ENCODE data around the gene CWC15. TPM values are rescaled to one million over a fixed set of nuclear protein-coding genes. Genes with fewer than 3 reads are reported as not detected.
A peak's percentile ranks its signal among the peaks of the same experiment; 100 is the strongest.
"Not testable (repeated sequence)": the region's sequence is repeated elsewhere in the genome, so short reads cannot be mapped to it uniquely, and the experiment has no call there.

CWC15 gene
- total RNA-seq: 10 to 100 TPM; 42.4 to 44.9 TPM
- polyA plus RNA-seq: 100 to 1,000 TPM in 1 of 2 donors, 10 to 100 TPM in 1; 38.2 to 107 TPM
- long read RNA-seq, donor 1, transcript CWC15-201 (7 exons, 1,576 nt): major isoform, 44 of 75 reads
- long read RNA-seq, donor 1, transcript CWC15-205 (3 exons, 559 nt): minor isoform, 5 of 75 reads
- long read RNA-seq, donor 1, partial matches to known transcripts: 21 of 75 reads
- long read RNA-seq, donor 1, other reads (novel, unspliced or antisense): 0 of 75 reads
- long read RNA-seq, donor 2, transcript CWC15-201 (7 exons, 1,576 nt): major isoform, 21 of 38 reads
- long read RNA-seq, donor 2, partial matches to known transcripts: 13 of 38 reads
- long read RNA-seq, donor 2, other reads (novel, unspliced or antisense): 0 of 38 reads
- long read RNA-seq, donor 3, transcript CWC15-201 (7 exons, 1,576 nt): major isoform, 22 of 51 reads
- long read RNA-seq, donor 3, partial matches to known transcripts: 24 of 51 reads
- long read RNA-seq, donor 3, other reads (novel, unspliced or antisense): 0 of 51 reads
- long read RNA-seq, donor 4, transcript CWC15-205 (3 exons, 559 nt): minor isoform, 5 of 33 reads
- long read RNA-seq, donor 4, transcript CWC15-202 (4 exons, 905 nt): minor isoform, 6 of 33 reads
- long read RNA-seq, donor 4, transcript CWC15-201 (7 exons, 1,576 nt): major isoform, 15 of 33 reads
- long read RNA-seq, donor 4, partial matches to known transcripts: 7 of 33 reads
- long read RNA-seq, donor 4, other reads (novel, unspliced or antisense): 0 of 33 reads
- long read RNA-seq, donor 5, transcript CWC15-201 (7 exons, 1,576 nt): major isoform, 38 of 69 reads
- long read RNA-seq, donor 5, partial matches to known transcripts: 27 of 69 reads
- long read RNA-seq, donor 5, other reads (novel, unspliced or antisense): 0 of 69 reads

DNA sequence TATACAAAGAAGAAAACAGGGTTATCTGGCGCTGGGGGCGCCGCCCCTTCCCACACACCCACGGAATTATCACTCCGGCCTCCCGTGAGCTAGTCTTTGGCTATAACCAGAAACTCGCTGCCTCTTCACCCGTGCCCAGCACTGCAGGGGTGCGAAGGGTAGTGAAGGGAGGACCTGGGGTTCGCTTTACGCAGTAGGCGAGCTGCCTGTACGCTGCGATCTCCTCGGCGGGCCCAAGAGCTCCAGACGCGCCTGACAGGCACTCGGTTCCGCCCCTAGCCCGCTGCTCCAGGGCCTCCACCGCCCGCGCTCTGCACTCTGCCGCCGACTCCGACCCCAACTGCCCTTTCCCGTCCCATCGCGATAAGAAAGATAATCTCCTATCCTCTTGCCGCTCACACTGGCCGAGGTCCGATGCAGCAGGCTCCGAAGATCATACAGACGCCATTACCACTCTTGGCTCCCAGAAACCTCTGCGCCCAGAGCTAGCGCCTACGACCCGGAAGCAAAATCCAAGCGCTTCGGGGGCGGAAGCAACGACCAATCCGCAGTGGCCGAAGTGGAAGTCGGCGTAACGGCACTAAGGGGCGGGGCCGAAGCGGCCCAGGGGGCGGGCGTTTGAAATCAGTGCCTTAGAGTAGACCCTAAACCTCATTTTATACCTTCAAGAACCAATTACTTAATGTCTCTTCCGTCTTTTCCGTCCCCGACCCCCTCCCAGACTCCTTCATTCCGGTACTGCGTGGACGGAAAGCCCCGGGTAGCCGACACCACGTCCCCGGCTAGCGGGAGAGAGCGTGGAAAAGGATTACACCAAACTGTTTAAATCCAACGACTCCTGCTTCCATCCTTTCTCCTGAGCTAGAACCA lies at the start of gene CWC15, which contains the start of gene KDM4D:
Gene CWC15, minus strand, starts transcription at position 458 of the 870 bp plus-strand sequence. CDS start 1,371 bp downstream, outside the sequence.
Gene KDM4D, plus strand, starts transcription at position 611 of the 870 bp plus-strand sequence. CDS start 23,664 bp downstream, outside the sequence.
- DNase-seq: peak; percentile 97 to 99 (median 98)
- WGBS, 2 donors: 0% methylated on average over 65 to 66 of the region's 66 CpGs
- H3K27me3 ChIP-seq (ENCODE audit: control insufficient read depth in 3 of 3, insufficient read depth in 3 of 3, low read length in 2 of 3): no peaks in the 10 kb centered on the region
- peak within 1 kb of the TSS; percentile 100 for H3K4me3 ChIP-seq
- H3K27ac ChIP-seq (ENCODE audit: low read depth in 1 of 2, low read length in 1 of 2): peak within 1 kb of the TSS; percentile 64 to 94
- no peak for TF ChIP-seq CTCF (IDR thresholded peaks at IDR 0.05; ENCODE audit: control extremely low read depth, extremely low read depth)
- peak; percentile 100 for ATAC-seq (ENCODE audit: insufficient read depth, low FRiP score)
- no peaks in the 10 kb centered on the region for H3K9me3 ChIP-seq (ENCODE audit: control insufficient read depth in 4 of 4, insufficient read depth in 3 of 4, low read length in 3 of 4)
- H3K9ac ChIP-seq (ENCODE audit: insufficient read depth in 1 of 2, low read length in 2 of 2): peak within 1 kb of the TSS; percentile 92 to 95
- H3K4me1 ChIP-seq (ENCODE audit: control insufficient read depth in 5 of 5, insufficient read depth in 5 of 5, low read length in 5 of 5): peaks cover 0 to 9% (median 7%) of the 10 kb centered on the region in 5 donors
- H3K36me3 ChIP-seq (ENCODE audit: control insufficient read depth in 4 of 4, insufficient read depth in 4 of 4, low read length in 4 of 4): peaks cover 6 to 29% (median 18%) of the 10 kb centered on the region in 4 donors

DNA sequence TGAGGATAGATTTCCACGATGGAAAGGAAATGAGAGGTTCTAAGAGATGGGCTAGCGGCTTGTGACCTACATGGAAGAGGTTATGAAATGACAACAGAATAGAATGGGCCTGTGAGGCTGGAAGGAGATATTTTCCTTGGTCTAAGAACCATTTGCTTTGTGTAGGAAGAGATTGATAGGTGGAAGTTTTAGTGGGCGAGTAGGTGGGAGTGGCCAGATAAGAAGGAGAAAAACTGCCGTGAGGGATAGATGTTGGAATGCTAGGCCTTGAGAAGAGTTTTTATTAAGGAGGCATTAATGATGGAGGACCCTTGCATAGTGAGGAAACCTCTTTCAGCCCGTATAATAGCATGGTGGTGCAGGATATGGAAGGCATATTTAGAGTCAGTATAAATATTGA lies 48.1 kb upstream of the CWC15 start:
- ATAC-seq (ENCODE audit: insufficient read depth, low FRiP score); H3K27ac ChIP-seq (ENCODE audit: low read depth in 1 of 2, low read length in 1 of 2); H3K36me3 ChIP-seq (ENCODE audit: control insufficient read depth in 4 of 4, insufficient read depth in 4 of 4, low read length in 4 of 4); H3K4me3 ChIP-seq; H3K27me3 ChIP-seq (ENCODE audit: control insufficient read depth in 3 of 3, insufficient read depth in 3 of 3, low read length in 2 of 3); DNase-seq; H3K9me3 ChIP-seq (ENCODE audit: control insufficient read depth in 4 of 4, insufficient read depth in 3 of 4, low read length in 3 of 4); H3K9ac ChIP-seq (ENCODE audit: insufficient read depth in 1 of 2, low read length in 2 of 2); H3K4me1 ChIP-seq (ENCODE audit: control insufficient read depth in 5 of 5, insufficient read depth in 5 of 5, low read length in 5 of 5): not testable (repeated sequence)
- 82 to 89% methylated on average over 5 of the region's 5 CpGs for WGBS, 2 donors

DNA sequence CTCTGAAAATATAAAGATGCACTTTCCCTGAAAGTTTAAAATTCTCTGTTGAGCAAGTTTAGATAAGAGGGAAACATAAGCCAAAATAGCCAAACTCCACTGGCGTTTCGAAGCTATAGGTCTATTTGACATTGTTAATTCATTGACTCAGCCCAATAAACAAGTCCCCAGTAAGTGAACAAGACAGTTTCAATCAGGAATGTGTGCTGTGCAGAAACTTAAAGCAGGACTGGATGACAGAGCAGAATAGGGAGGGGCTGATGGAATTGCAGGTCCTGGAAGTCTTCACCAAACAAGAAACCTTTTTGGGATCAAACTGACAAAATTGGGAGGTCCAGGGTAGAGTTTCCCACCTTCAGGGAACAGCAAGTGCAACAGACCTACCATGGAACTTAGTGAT lies 42.8 kb upstream of the CWC15 start:
- ATAC-seq (ENCODE audit: insufficient read depth, low FRiP score): no peak
- no peak for TF ChIP-seq CTCF (IDR thresholded peaks at IDR 0.05; ENCODE audit: control extremely low read depth, extremely low read depth)
- Histone ChIP-seq H3K4me1 (ENCODE audit: control insufficient read depth in 5 of 5, insufficient read depth in 5 of 5, low read length in 5 of 5) (no peaks in the 10 kb centered on the region), H3K9ac (ENCODE audit: insufficient read depth in 1 of 2, low read length in 2 of 2) (no peak overlapping the region), H3K9me3 (ENCODE audit: control insufficient read depth in 4 of 4, insufficient read depth in 3 of 4, low read length in 3 of 4) (no peaks in the 10 kb centered on the region), H3K27me3 (ENCODE audit: control insufficient read depth in 3 of 3, insufficient read depth in 3 of 3, low read length in 2 of 3) (peaks cover 0 to 5% (median 0%) of the 10 kb centered on the region in 3 donors), H3K27ac (ENCODE audit: low read depth in 1 of 2, low read length in 1 of 2) (no peak overlapping the region), H3K4me3 (no peak overlapping the region), H3K36me3 (ENCODE audit: control insufficient read depth in 4 of 4, insufficient read depth in 4 of 4, low read length in 4 of 4) (no peaks in the 10 kb centered on the region)
- WGBS, 2 donors: 72 to 88% methylated on average over 2 of the region's 2 CpGs
- no peak for DNase-seq
